Epidermal melanocyte (primary cell): Measurements from ENCODE around the gene SLC35F1.

ENCODE experiments used
- DNase-seq: peaks from one replicate; pipeline ENCODE4 v3.0.0; 2011; ENCODE audit warnings: low spot score; ENCODE audit not compliant: insufficient read length

SLC35F1 gene

GRCh38 chr6:118122161-118122725 is 215.2 kb downstream of the SLC35F1 start:
- DNase-seq, result no peak

GRCh38 chr6:118122801-118123200 is 215.7 kb downstream of the SLC35F1 start:
- no peak for DNase-seq

DNA sequence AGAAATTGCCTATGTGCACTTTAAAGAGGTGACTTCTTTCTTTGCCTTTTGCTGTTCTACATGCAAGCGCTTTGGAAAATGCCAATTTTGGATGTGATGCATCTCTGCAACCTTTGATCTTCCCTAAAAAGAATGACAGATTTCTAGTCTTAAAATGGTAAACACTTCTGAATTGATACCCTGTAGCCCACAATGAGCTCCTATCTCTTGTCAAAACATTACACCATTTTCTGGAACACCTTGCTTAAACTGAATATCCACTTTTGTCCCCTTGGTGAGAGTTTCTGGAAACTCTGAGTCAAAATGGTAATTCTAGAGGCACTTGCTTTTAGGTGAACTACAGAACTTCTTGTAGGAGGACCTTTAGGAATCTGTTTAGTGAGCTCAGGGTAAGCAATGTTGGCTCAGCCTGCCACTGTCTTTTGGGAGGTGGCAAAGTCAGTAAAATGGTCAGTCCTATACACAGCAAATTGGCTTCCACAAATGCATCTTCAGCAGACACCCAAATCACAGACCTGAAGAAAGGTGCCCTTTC is 216.5 kb downstream of the SLC35F1 start:
- DNase-seq, result no peak

DNA sequence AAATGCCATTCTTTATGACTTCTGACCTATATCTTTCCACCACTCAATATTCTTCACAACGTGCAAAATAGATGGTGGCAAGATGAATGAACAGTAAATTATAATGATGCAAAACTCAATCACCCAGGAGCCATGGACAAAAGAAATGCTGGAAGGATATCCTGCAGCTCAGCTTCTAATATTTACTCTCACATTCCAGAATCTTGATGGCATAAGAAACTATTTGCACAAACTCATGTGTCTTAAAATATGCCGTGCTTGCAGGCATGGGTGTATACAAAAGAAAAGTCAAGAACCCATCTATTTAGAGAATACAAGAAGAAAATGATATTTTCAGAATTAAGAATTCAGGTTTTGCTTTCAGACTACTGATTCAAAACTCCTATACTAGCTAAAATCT is 217.8 kb downstream of the SLC35F1 start:
- no peak for DNase-seq

DNA sequence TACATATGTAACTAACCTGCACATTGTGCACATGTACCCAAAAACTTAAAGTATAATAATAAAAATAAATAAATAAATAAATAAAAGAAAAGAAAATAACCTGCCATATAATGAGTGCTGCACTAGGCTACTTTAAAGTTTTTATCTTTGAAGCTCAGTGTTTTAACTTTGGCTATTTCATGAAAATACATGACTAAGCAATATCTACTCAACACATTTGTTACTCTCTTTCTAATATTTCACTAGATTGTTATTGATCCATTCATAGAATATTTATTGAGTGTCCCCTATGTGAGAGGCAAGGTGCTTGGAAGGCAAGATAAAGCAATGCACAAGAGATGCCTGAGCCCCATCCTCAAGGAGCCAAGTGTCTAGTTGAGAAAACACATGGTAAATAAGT is 221.7 kb downstream of the SLC35F1 start:
- no peak for DNase-seq

- no peak for DNase-seq
These were observed 227.1 kb downstream of the SLC35F1 start for GRCh38 chr6:118134206-118134605.

GRCh38 chr6:118134736-118135135 is 227.7 kb downstream of the SLC35F1 start:
- no peak for DNase-seq

DNA sequence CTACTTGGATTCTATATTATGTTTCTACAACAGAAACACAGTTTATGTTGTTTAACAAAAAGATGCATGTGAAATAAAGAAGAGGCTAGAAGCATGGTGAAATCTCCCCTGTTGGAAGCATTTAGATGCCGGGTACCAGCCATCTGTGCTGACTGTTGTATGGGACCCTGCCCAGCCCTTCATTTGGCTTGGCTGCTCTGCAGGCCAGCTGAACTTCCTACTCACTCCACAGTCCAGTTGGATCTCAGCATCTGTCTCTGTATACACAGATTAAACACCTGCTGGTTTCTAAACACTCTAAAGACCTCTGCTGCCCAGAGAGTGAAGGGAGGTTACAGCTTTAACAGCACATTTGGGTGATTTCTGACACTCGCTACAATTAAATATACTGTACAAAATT is 228.3 kb downstream of the SLC35F1 start:
- DNase-seq, result no peak

DNA sequence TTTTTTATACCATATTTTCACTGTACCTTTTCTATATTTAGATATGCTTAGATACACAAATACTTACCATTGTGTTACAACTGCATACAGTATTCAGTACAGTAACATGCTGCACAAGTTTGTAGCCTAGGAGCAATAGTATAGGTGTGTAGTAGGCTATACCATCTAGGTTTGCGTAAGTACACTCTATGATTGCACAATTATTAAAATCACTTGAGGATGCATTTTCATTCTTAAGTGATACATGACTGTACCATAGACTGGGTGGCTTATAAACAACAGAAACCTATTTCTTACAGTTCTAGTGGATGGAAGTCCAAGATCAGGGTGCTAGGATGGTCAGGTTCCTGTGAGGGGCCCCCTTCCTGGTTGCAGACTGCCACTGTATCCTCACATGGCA is 234.1 kb downstream of the SLC35F1 start:
- no peak for DNase-seq

DNA sequence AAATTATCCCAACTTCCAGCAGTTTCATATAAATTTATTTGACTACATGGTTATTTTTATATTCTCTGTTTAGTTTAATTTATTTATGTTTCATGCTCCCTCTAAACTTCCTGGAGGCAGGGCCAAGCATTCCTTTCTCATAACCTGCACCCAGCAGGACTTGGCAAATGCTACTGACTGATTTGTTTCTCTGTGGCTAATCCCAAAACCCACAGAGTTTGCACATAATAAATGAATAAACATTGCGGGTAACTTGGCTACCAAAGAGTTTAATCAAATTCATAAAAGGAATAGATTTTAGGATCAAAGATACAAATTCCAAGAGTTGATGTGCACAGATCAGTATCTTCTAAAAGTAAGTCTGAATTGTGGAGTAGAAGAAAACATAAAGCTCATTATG is 239.5 kb downstream of the SLC35F1 start:
- DNase-seq, result no peak

GRCh38 chr6:118147511-118147910 is 240.4 kb downstream of the SLC35F1 start:
- DNase-seq, result no peak

GRCh38 chr6:118148561-118148960 is 241.5 kb downstream of the SLC35F1 start:
- DNase-seq, result no peak

- DNase-seq, result no peak
These were observed 245.5 kb downstream of the SLC35F1 start for GRCh38 chr6:118152524-118152923.

GRCh38 chr6:118161343-118161742 is 254.3 kb downstream of the SLC35F1 start:
- DNase-seq, result no peak

GRCh38 chr6:118163542-118163941 is 256.5 kb downstream of the SLC35F1 start:
- DNase-seq, result no peak

DNA sequence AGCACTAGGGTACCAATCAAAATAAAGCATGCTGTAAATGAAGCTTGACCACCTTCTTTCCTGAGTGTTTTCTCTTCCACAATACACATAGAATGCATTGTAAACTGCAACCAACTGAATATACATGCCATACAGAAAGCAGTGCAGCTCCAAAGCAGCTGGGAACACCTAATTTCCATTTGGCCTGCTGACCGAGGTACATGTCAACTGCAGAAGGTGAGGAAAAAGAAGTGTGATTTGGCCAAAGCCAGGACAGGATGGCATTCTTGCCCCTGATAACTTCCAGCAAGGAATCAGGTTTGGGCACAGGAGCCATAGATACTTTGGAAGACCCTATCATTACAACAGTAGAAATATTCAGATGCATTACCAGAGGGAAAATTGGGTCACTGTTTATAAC is 258.4 kb downstream of the SLC35F1 start:
- DNase-seq, result no peak

DNA sequence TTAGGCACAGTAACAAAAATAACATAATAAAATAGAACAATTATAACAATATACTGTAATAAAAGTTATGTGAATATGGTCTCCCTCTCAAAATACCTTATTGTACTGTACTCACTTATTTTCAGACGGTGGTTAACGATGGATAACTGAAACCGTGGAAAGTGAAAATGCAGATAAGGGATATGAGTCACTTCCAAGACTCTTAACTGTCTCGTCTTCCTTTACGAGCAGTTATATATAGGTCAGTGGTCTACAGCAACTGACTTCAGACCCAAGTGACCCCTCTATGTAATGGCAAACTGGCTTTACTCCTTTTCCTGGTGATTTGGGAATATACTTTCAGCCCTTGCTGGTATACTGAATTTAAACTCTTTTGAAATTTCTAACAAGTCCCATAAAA is 261.4 kb downstream of the SLC35F1 start:
- DNase-seq, result no peak

GRCh38 chr6:118171852-118172251 is 264.8 kb downstream of the SLC35F1 start:
- no peak for DNase-seq

GRCh38 chr6:118174071-118174470 is 267.0 kb downstream of the SLC35F1 start:
- DNase-seq, result no peak

- no peak for DNase-seq
These were observed 270.7 kb downstream of the SLC35F1 start for GRCh38 chr6:118177720-118178119.

DNA sequence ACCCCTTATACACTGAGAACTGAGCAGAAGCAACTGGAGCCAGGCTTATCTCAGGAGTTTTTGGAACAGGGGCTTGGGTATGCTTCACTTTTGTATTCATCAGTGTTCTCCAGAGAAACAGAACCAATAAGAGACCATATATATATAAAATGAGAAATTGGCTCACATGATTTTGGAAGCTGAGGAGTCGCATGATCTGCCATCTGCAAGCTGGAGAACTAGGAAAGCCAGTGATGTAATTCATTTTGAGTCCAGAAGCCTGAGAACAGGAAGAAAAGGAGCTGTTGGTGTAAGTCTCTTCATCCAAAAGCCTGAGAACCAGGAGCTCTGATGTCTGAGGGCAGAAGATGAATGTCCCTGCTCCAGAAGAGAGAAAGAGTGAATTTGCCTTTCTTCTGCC is 272.0 kb downstream of the SLC35F1 start:
- DNase-seq, result no peak

DNA sequence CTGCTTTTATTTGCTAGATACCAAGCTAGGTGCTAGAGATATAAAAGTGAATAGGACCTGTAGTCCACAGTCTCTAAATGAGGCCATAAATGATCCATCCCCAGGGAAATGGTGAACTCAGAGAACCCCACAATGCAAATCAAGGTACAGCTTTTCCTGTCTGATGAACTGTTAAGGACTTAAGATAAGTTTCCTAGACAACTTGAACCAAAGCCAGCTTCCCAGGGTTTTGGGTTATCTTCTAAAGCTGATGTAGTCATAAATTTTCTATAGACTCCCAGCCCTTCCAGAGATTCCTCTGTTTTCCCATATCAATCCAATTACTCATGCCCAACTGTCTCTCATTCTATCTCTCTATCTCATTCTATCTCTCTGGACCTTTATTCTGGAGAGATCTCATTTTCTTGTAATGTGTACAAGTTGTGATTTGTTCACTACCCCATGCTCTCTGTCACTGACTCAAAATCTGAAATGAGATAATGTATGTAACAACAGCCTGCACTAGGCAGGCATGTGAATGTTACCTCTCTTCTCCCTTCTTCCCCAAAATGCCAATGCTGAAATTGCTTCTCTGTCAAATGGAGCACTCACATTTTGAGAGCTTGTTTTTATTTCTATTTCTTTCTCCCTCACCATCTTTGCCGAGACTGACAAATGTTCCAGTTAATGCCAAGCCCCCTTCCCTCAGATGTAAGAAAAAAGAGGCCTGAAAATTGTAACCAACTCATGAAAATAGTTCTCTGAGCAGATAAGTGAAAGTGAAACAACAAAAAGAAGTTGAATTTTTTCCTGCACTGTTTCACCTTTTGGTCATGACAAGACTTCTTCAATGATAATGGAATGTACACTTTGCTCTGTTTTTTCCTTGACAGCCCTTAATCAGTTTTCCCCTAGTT is 279.9 kb downstream of the SLC35F1 start:
- DNase-seq, result no peak
